H1 (cell line): Measurements from ENCODE around the gene TBK1. TPM values are rescaled to one million over a fixed set of nuclear protein-coding genes. Genes with fewer than 3 reads are reported as not detected.

Experiments used
- CTCF ChIA-PET: fragments of 300-600 bp; sonication (Branson Sonifier 250); formaldehyde crosslinking; loops from one replicate; lab custom pipeline; 2021; ENCODE audit not compliant: partially characterized antibody; lab: Charles Lee
- POLR2A ChIA-PET: fragments of 300-600 bp; sonication (Branson Sonifier 250); formaldehyde crosslinking; loops from one replicate; lab custom pipeline; 2021; ENCODE audit warnings: inconsistent platforms; ENCODE audit not compliant: partially characterized antibody; lab: Charles Lee
- DNase-seq, 2 experiments: peaks; one replicate each; pipeline versions ENCODE4 v3.0.0 to v3.0.0-alpha.2; 2010 to 2022; ENCODE audit warnings: low spot score in 2 of 2, low read depth in 1 of 2, mixed read lengths in 1 of 2
- FAIRE-seq: peaks from 2 replicates; lab custom pipeline; 2011; peaks lifted over from hg19 to GRCh38; lab: Jason Lieb, UNC
- H2AFZ ChIP-seq: 2 replicates; pipeline ENCODE4 v1.8.1; 2012; ENCODE audit warnings: low read length, inconsistent platforms
- H2AK5ac ChIP-seq: 2 replicates; pipeline ENCODE4 v1.6.1; 2013; ENCODE audit warnings: low read depth, low read length
- H2BK120ac ChIP-seq: replicated peaks from 2 replicates; pipeline ENCODE3; 2013; ENCODE audit warnings: low read depth, low read length, inconsistent platforms
- H2BK12ac ChIP-seq: 2 replicates; pipeline ENCODE4 v1.6.1; 2013; ENCODE audit warnings: low read depth, low read length
- H2BK15ac ChIP-seq: 2 replicates; pipeline ENCODE4 v1.6.1; 2013; ENCODE audit warnings: low read length
- H2BK20ac ChIP-seq: 2 replicates; pipeline ENCODE4 v1.6.1; 2013; ENCODE audit warnings: low read length
- H2BK5ac ChIP-seq: 2 replicates; pipeline ENCODE4 v1.6.1; 2013; ENCODE audit warnings: low read depth, low read length
- H3K14ac ChIP-seq: 2 replicates; pipeline ENCODE4 v1.6.1; 2013; ENCODE audit warnings: inconsistent platforms; ENCODE audit not compliant: insufficient read length
- H3K18ac ChIP-seq: 2 replicates; pipeline ENCODE4 v1.6.1; 2013; ENCODE audit warnings: low read length; ENCODE audit errors: extremely low read depth
- H3K23ac ChIP-seq: 2 replicates; pipeline ENCODE4 v1.6.1; 2013; ENCODE audit warnings: inconsistent platforms; ENCODE audit not compliant: insufficient read length
- H3K23me2 ChIP-seq: 2 replicates; pipeline ENCODE4 v1.6.1; 2013; ENCODE audit warnings: low read depth, low read length
- H3K27ac ChIP-seq: 2 replicates; pipeline ENCODE4 v1.6.1; 2011; ENCODE audit warnings: low read depth, low read length, inconsistent platforms
- H3K27me3 ChIP-seq, 4 experiments: replicated peaks in 1 of 4; 1 replicate in 1 of 4; 2 replicates in 3 of 4; pipeline versions ENCODE4 v1.6.1 to v1.8.1; 2011 to 2013; ENCODE audit warnings: low read length in 3 of 4, mild to moderate bottlenecking in 3 of 4, inconsistent platforms in 2 of 4, mixed read lengths in 2 of 4, moderate library complexity in 1 of 4; ENCODE audit not compliant: control insufficient read depth in 3 of 4, insufficient read depth in 3 of 4; ENCODE audit errors: extremely low read depth in 1 of 4
- H3K36me3 ChIP-seq, 4 experiments: 2 replicates each; pipeline versions ENCODE4 v1.6.1 to v1.8.1; 2011 to 2013; ENCODE audit warnings: mild to moderate bottlenecking in 4 of 4, low read length in 3 of 4, moderate library complexity in 2 of 4, control low read depth in 1 of 4, inconsistent platforms in 1 of 4; ENCODE audit not compliant: insufficient read depth in 4 of 4, control insufficient read depth in 2 of 4
- H3K4ac ChIP-seq: replicated peaks from 2 replicates; pipeline ENCODE3; 2013; ENCODE audit warnings: low read length, low read depth, mixed read lengths, inconsistent platforms; ENCODE audit not compliant: insufficient read length
- H3K4me1 ChIP-seq, 4 experiments: replicated peaks in 1 of 4; 1 replicate in 1 of 4; 2 replicates in 3 of 4; pipeline versions ENCODE4 v1.6.1 to v1.8.1; 2011 to 2013; ENCODE audit warnings: low read length in 3 of 4, inconsistent platforms in 2 of 4, mixed read lengths in 1 of 4; ENCODE audit not compliant: insufficient read depth in 4 of 4, control insufficient read depth in 3 of 4
- H3K4me2 ChIP-seq, 2 experiments: 2 replicates each; pipeline versions ENCODE4 v1.6.1 to v1.8.1; 2011 to 2013; ENCODE audit warnings: low read depth in 2 of 2, low read length in 2 of 2, control low read depth in 1 of 2, inconsistent platforms in 1 of 2, mild to moderate bottlenecking in 1 of 2; ENCODE audit not compliant: insufficient read depth in 1 of 2
- H3K4me3 ChIP-seq, 4 experiments: fragments of 200-600, 300-600 bp in 1 of 4; sonication (generic), shearing (Covaris generic), sonication (Bioruptor Twin) in 1 of 4; 2 replicates each; pipeline versions ENCODE4 v1.5.1 to v1.8.1; 2011 to 2016; ENCODE audit warnings: low read length in 4 of 4, low read depth in 3 of 4, control low read depth in 2 of 4, inconsistent platforms in 2 of 4, mild to moderate bottlenecking in 2 of 4, mixed read lengths in 1 of 4, moderate library complexity in 1 of 4; ENCODE audit not compliant: insufficient read depth in 2 of 4; ENCODE audit errors: extremely low read depth in 1 of 4
- H3K56ac ChIP-seq: replicated peaks from 2 replicates; pipeline ENCODE3; 2013; ENCODE audit warnings: low read depth, mild to moderate bottlenecking, mixed read lengths, low read length, inconsistent platforms; ENCODE audit not compliant: insufficient read length
- H3K79me1 ChIP-seq: 2 replicates; pipeline ENCODE4 v1.6.1; 2013; ENCODE audit warnings: low read depth, low read length, control low read depth
- H3K79me2 ChIP-seq, 2 experiments: 2 replicates each; pipeline versions ENCODE4 v1.6.1 to v1.8.1; 2012 to 2013; ENCODE audit warnings: low read length in 2 of 2, mild to moderate bottlenecking in 2 of 2, inconsistent platforms in 1 of 2; ENCODE audit not compliant: insufficient read depth in 2 of 2, control insufficient read depth in 1 of 2
- H3K9ac ChIP-seq, 4 experiments: replicated peaks in 1 of 4; 1 replicate in 1 of 4; 2 replicates in 3 of 4; pipeline versions ENCODE4 v1.6.1 to v1.8.1; 2011 to 2013; ENCODE audit warnings: low read depth in 3 of 4, low read length in 3 of 4, control low read depth in 2 of 4, mild to moderate bottlenecking in 2 of 4, moderate library complexity in 2 of 4, inconsistent platforms in 1 of 4; ENCODE audit errors: extremely low read depth in 1 of 4
- H3K9me3 ChIP-seq, 2 experiments: 2 replicates each; pipeline versions ENCODE4 v1.6.1 to v1.8.1; 2012 to 2013; ENCODE audit warnings: mild to moderate bottlenecking in 2 of 2, moderate library complexity in 2 of 2, control low read depth in 1 of 2, inconsistent platforms in 1 of 2, low read depth in 1 of 2, low read length in 1 of 2, mixed read lengths in 1 of 2; ENCODE audit not compliant: insufficient read depth in 2 of 2
- H4K20me1 ChIP-seq, 2 experiments: replicated peaks in 1 of 2; 2 replicates each; pipeline versions ENCODE3 to v1.8.1; 2011 to 2013; ENCODE audit warnings: inconsistent platforms in 2 of 2, low read length in 2 of 2, mild to moderate bottlenecking in 1 of 2; ENCODE audit not compliant: insufficient read depth in 2 of 2, control insufficient read depth in 1 of 2
- H4K5ac ChIP-seq: 2 replicates; pipeline ENCODE4 v1.6.1; 2013; ENCODE audit warnings: low read length, low read depth, mixed read lengths, inconsistent platforms; ENCODE audit not compliant: insufficient read length
- H4K8ac ChIP-seq: 2 replicates; pipeline ENCODE4 v1.8.0; 2013; ENCODE audit warnings: mild to moderate bottlenecking, moderate library complexity, low read length, inconsistent platforms; ENCODE audit not compliant: insufficient read depth; ENCODE audit errors: extremely low read depth
- H4K91ac ChIP-seq: replicated peaks from 2 replicates; pipeline ENCODE3; 2013; ENCODE audit warnings: low read length, mixed read lengths, inconsistent platforms; ENCODE audit not compliant: insufficient read length
- ATF2 ChIP-seq: IDR thresholded peaks from 2 replicates; pipeline ENCODE4 v1.6.1; 2012; ENCODE audit warnings: low read length, inconsistent platforms
- ATF3 ChIP-seq: IDR thresholded peaks from 2 replicates; pipeline ENCODE4 v1.6.1; 2011; ENCODE audit warnings: low read depth, mild to moderate bottlenecking, low read length; ENCODE audit not compliant: insufficient read depth
- BCL11A ChIP-seq, 2 experiments: IDR thresholded peaks; one replicate each; pipeline ENCODE4 v1.6.1; 2011; ENCODE audit warnings: low read depth in 2 of 2, low read length in 2 of 2, mild to moderate bottlenecking in 2 of 2
- HDAC6 ChIP-seq: IDR thresholded peaks from one replicate; pipeline ENCODE4 v1.7.1; 2012; ENCODE audit warnings: low read depth, mild to moderate bottlenecking, inconsistent platforms, low read length, moderate library complexity
- NANOG ChIP-seq: IDR thresholded peaks from 2 replicates; pipeline ENCODE4 v1.6.1; 2011; ENCODE audit warnings: low read length, low read depth, mild to moderate bottlenecking, inconsistent platforms; ENCODE audit not compliant: insufficient read depth, poor library complexity, severe bottlenecking
- PHF8 ChIP-seq: fragments of 200-600 bp; sonication (generic); conservative IDR thresholded peaks from 2 replicates; pipeline ENCODE4 v1.7.1; 2012; ENCODE audit warnings: low read depth, mild to moderate bottlenecking, inconsistent platforms, low read length, moderate library complexity
- RAD21 ChIP-seq, 2 experiments: IDR thresholded peaks in 1 of 2; conservative IDR thresholded peaks in 1 of 2; 2 replicates each; pipeline ENCODE4 v1.6.1; 2011; ENCODE audit warnings: low read depth in 2 of 2, low read length in 2 of 2, improper control_type of control experiment in 1 of 2, inconsistent platforms in 1 of 2, mild to moderate bottlenecking in 1 of 2, moderate library complexity in 1 of 2
- SIN3A ChIP-seq, 2 experiments: IDR thresholded peaks in 1 of 2; conservative IDR thresholded peaks in 1 of 2; 2 replicates each; pipeline ENCODE4 v1.6.1; 2011 to 2012; ENCODE audit warnings: low read length in 2 of 2, improper control_type of control experiment in 1 of 2, low read depth in 1 of 2, mild to moderate bottlenecking in 1 of 2
- SUZ12 ChIP-seq: fragments of 200-600 bp; sonication (generic); IDR thresholded peaks from 2 replicates; pipeline ENCODE4 v1.6.1; 2012; ENCODE audit warnings: mild to moderate bottlenecking, inconsistent platforms, low read length, moderate library complexity, mixed read lengths
- WGBS, 2 experiments: shearing (Covaris generic) in 1 of 2; methylation state at CpG; one replicate each; pipeline versions ENCODE4 v1.1.6 to v1.1.7; 2013 to 2015; ENCODE audit warnings: low lambda C conversion rate in 2 of 2, mixed read lengths in 2 of 2, inconsistent platforms in 1 of 2, low coverage in 1 of 2, missing lambda C conversion rate in 1 of 2; ENCODE audit not compliant: insufficient replicate concordance in 2 of 2, insufficient coverage in 1 of 2, insufficient read length in 1 of 2; ENCODE audit errors: extremely low coverage in 1 of 2, missing lambda C conversion rate in 1 of 2; 5-methylcytosine and 5-hydroxymethylcytosine counted together
- polyA plus RNA-seq, 7 experiments: library from polyadenylated mRNA; depleted of rRNA in 3 of 7; stranded (reverse) in 5 of 7; unstranded in 2 of 7; fragments of >200 nt in 5 of 7; fragments of 200-250 nt in 2 of 7; gene quantifications; 1 replicate in 5 of 7; 2 replicates in 1 of 7; 4 replicates in 1 of 7; pipeline versions ENCODE4 v1.2.1 to v1.2.3, GENCODE V29; 2011 to 2013; ENCODE audit warnings: missing spikeins in 2 of 7, mixed read lengths in 2 of 7
- total RNA-seq: library from RNA; stranded (reverse); fragmentation: NEBNext Ultra II Directional; extraction: Animal tissue kit (Norgen Biotek cat#: 25700); gene quantifications from 2 replicates; pipeline ENCODE4 v1.2.1, GENCODE V29; 2021

Gene TBK1
- total and polyA plus RNA-seq, 2 of the 8 experiments (the other 6 are each of a cell fraction or from before 2014, with no cell fraction given), result 5.3 to 20.4 TPM

GRCh38 chr12:64446295-64446694 lies 5.6 kb upstream of the TBK1 start:
- POLR2A ChIA-PET, result interaction anchor here (1.0 kb wide), 1 partner anchor 14 kb away, joined by 3 read pairs; no protein-coding TSS in a partner anchor
- TF ChIP-seq HDAC6, result no peak
- no peak for TF ChIP-seq ATF3
- TF ChIP-seq SIN3A (conservative IDR thresholded peaks at IDR 0.05 in 1 of 2, IDR thresholded peaks at IDR 0.05 in 1 of 2; ENCODE audit: low read depth in 1 of 2, low read length in 2 of 2), result no peak
- TF ChIP-seq SUZ12, result no peak
- no peak for TF ChIP-seq NANOG
- TF ChIP-seq RAD21 (IDR thresholded peaks at IDR 0.05 in 1 of 2, conservative IDR thresholded peaks at IDR 0.05 in 1 of 2; ENCODE audit: low read depth in 2 of 2, low read length in 2 of 2), result no peak
- TF ChIP-seq BCL11A (IDR thresholded peaks at IDR 0.05; ENCODE audit: low read depth in 2 of 2, low read length in 2 of 2), result no peak
- TF ChIP-seq PHF8, result no peak
- TF ChIP-seq ATF2, result no peak

More at GRCh38 chr12:64446295-64446694, 5.6 kb upstream of the TBK1 start:
- H3K27ac ChIP-seq, result no peak overlapping the region
- H2BK12ac ChIP-seq, result no peak overlapping the region
- H3K18ac ChIP-seq, result no peak overlapping the region
- H3K9me3 ChIP-seq, result no peaks in the 10 kb centered on the region
- peaks cover 2 to 4% of the 10 kb centered on the region in 2 experiments for H4K20me1 ChIP-seq
- no peak overlapping the region for H2AK5ac ChIP-seq
- H4K91ac ChIP-seq, result no peak overlapping the region
- H3K4ac ChIP-seq, result no peak overlapping the region
- H3K4me3 ChIP-seq, result no peak overlapping the region
- no peak overlapping the region for H3K23ac ChIP-seq
- H3K79me1 ChIP-seq, result no peaks in the 10 kb centered on the region
- FAIRE-seq (no peak), DNase-seq (no peak)
- H4K5ac ChIP-seq, result no peak overlapping the region
- H4K8ac ChIP-seq, result no peak overlapping the region
- H2AFZ ChIP-seq, result no peak overlapping the region
- H2BK15ac ChIP-seq, result no peak overlapping the region
- no peak overlapping the region for H2BK120ac ChIP-seq
- no peaks in the 10 kb centered on the region; the same call in 1 of the 2 replicates for H3K23me2 ChIP-seq
- no peaks in the 10 kb centered on the region for H3K27me3 ChIP-seq
- 75% methylated on average over 1 of the region's 1 CpG; no CpG with 5 or more reads in 1 of the 2 experiments for WGBS, 2 experiments
- H3K14ac ChIP-seq, result no peak overlapping the region
- H3K9ac ChIP-seq, result no peak overlapping the region
- no peak overlapping the region for H3K56ac ChIP-seq
- H2BK20ac ChIP-seq, result no peak overlapping the region
- H3K4me2 ChIP-seq, result no peak overlapping the region
- no peaks in the 10 kb centered on the region for H3K79me2 ChIP-seq
- H3K4me1 ChIP-seq, result peaks cover 0 to 6% (median 3%) of the 10 kb centered on the region in 4 experiments; a peak in 2 of 7 replicates
- no peak overlapping the region for H2BK5ac ChIP-seq
- peaks cover 15 to 69% (median 45%) of the 10 kb centered on the region in 4 experiments for H3K36me3 ChIP-seq
- CTCF ChIA-PET, result no interaction called here
